Endothelial cell of umbilical vein (primary cell): ENCODE results near the gene FBN2. TPM values are rescaled to one million over a fixed set of nuclear protein-coding genes. Genes with fewer than 3 reads are reported as not detected.

Experiments
- BruUV-seq: library from RNA; stranded (reverse); fragments of 400-500 nt; replicated peaks from 2 replicates; lab custom pipeline; 2021; lab: Mats Ljungman, UMichigan
- CTCF ChIA-PET: fragments of 300-600, 350-600 bp; sonication (Branson Sonifier 250); formaldehyde crosslinking; loops from one replicate; lab custom pipeline; 2021; ENCODE audit warnings: antibody characterized with exemption, inconsistent platforms; lab: Charles Lee
- POLR2A ChIA-PET: fragments of 300-600, 350-600 bp; sonication (Branson Sonifier 250); formaldehyde crosslinking; loops from one replicate; lab custom pipeline; 2021; ENCODE audit warnings: antibody characterized with exemption, inconsistent platforms; lab: Charles Lee
- DNase-seq: peaks from one replicate; pipeline ENCODE4 v3.0.0-alpha.2; 2011; ENCODE audit warnings: low read depth, low spot score
- FAIRE-seq: peaks from 2 replicates; lab custom pipeline; 2011; peaks lifted over from hg19 to GRCh38; lab: Jason Lieb, UNC
- H2AFZ ChIP-seq: 2 replicates; pipeline ENCODE4 v1.6.0; 2012; ENCODE audit warnings: low read depth, low read length, control low read depth, inconsistent platforms
- H3K27ac ChIP-seq: 2 replicates; pipeline ENCODE4 v1.5.1; 2011; ENCODE audit warnings: low read depth, mild to moderate bottlenecking, control low read depth, low read length, moderate library complexity; ENCODE audit not compliant: insufficient read depth
- H3K27me3 ChIP-seq, 2 experiments: 2 replicates each; pipeline versions ENCODE4 v1.6.0 to v1.6.1; 2011; ENCODE audit warnings: low read length in 2 of 2, mixed read lengths in 1 of 2; ENCODE audit not compliant: control insufficient read depth in 2 of 2, insufficient read depth in 2 of 2
- H3K36me3 ChIP-seq, 2 experiments: 2 replicates in 1 of 2; 3 replicates in 1 of 2; pipeline ENCODE4 v1.5.1; 2011; ENCODE audit warnings: low read length in 2 of 2, mild to moderate bottlenecking in 1 of 2, moderate library complexity in 1 of 2; ENCODE audit not compliant: control insufficient read depth in 2 of 2, insufficient read depth in 2 of 2; ENCODE audit errors: extremely low read depth in 1 of 2
- H3K4me1 ChIP-seq: 3 replicates; pipeline ENCODE4 v1.5.1; 2011; ENCODE audit warnings: mild to moderate bottlenecking, low read length; ENCODE audit not compliant: control insufficient read depth, insufficient read depth; ENCODE audit errors: extremely low read depth
- H3K4me2 ChIP-seq: 2 replicates; pipeline ENCODE4 v1.6.1; 2011; ENCODE audit warnings: low read length, control low read depth, mixed read lengths; ENCODE audit not compliant: insufficient read depth
- H3K4me3 ChIP-seq, 3 experiments: fragments of 200-600 bp in 1 of 3; sonication (generic), shearing (Covaris generic) in 1 of 3; replicated peaks in 1 of 3; 2 replicates each; pipeline ENCODE4 v1.5.1; 2011 to 2016; ENCODE audit warnings: control low read depth in 3 of 3, low read length in 3 of 3, mild to moderate bottlenecking in 2 of 3, inconsistent platforms in 1 of 3, low read depth in 1 of 3, moderate library complexity in 1 of 3; ENCODE audit not compliant: insufficient read depth in 1 of 3
- H3K79me2 ChIP-seq: 2 replicates; pipeline ENCODE4 v1.6.0; 2012; ENCODE audit warnings: low read length, inconsistent platforms; ENCODE audit not compliant: control insufficient read depth, insufficient read depth
- H3K9ac ChIP-seq: replicated peaks from 2 replicates; pipeline ENCODE3; 2011; ENCODE audit warnings: low read length, control low read depth; ENCODE audit not compliant: insufficient read depth; ENCODE audit errors: extremely low read depth
- H3K9me1 ChIP-seq: replicated peaks from 3 replicates; pipeline ENCODE4 v1.6.0; 2011; ENCODE audit warnings: mild to moderate bottlenecking, low read length; ENCODE audit not compliant: control insufficient read depth, insufficient read depth; ENCODE audit errors: extremely low read depth
- H3K9me3 ChIP-seq: replicated peaks from 2 replicates; pipeline ENCODE4 v1.5.1; 2012; ENCODE audit warnings: low read length, inconsistent platforms; ENCODE audit not compliant: control insufficient read depth, insufficient read depth
- H4K20me1 ChIP-seq: replicated peaks from 2 replicates; pipeline ENCODE3; 2011; ENCODE audit warnings: mild to moderate bottlenecking, low read length; ENCODE audit not compliant: control insufficient read depth, insufficient read depth; ENCODE audit errors: extremely low read depth
- CTCF ChIP-seq, 2 donors: IDR thresholded peaks; 1 replicate in 1 of 2; 2 replicates in 1 of 2; pipeline ENCODE4 v1.5.1; 2011; ENCODE audit warnings: low read length in 2 of 2, mild to moderate bottlenecking in 2 of 2, moderate library complexity in 2 of 2, control low read depth in 1 of 2, inconsistent platforms in 1 of 2, low read depth in 1 of 2; ENCODE audit not compliant: insufficient read depth in 1 of 2; ENCODE audit errors: extremely low read depth in 1 of 2
- EZH2 ChIP-seq: IDR thresholded peaks from 2 replicates; pipeline ENCODE4 v1.6.1; 2012; ENCODE audit warnings: borderline replicate concordance, low read depth, mild to moderate bottlenecking, moderate library complexity, low read length, inconsistent platforms; ENCODE audit not compliant: severe bottlenecking
- FOS ChIP-seq: IDR thresholded peaks from 2 replicates; pipeline ENCODE4 v1.6.1; 2011; ENCODE audit warnings: mild to moderate bottlenecking, low read length, moderate library complexity, borderline replicate concordance; ENCODE audit not compliant: insufficient read depth
- GATA2 ChIP-seq: IDR thresholded peaks from 2 replicates; pipeline ENCODE4 v1.7.0; 2011; ENCODE audit warnings: low read depth, mild to moderate bottlenecking, moderate library complexity, mixed read lengths, low read length; ENCODE audit not compliant: insufficient read length, insufficient read depth
- JUN ChIP-seq: IDR thresholded peaks from 2 replicates; pipeline ENCODE4 v1.6.1; 2011; ENCODE audit warnings: borderline replicate concordance, low read depth; ENCODE audit not compliant: insufficient read length, insufficient read depth
- MYC ChIP-seq: IDR thresholded peaks from one replicate; pipeline ENCODE4 v1.6.1; 2011; ENCODE audit warnings: mild to moderate bottlenecking, low read depth, low read length
- POLR2A ChIP-seq: IDR thresholded peaks from 2 replicates; pipeline ENCODE4 v1.6.1; 2012; ENCODE audit warnings: low read depth, mild to moderate bottlenecking, control low read depth, low read length
- dilution Hi-C: fragments of 300-500 bp; cut with MboI; formaldehyde crosslinking; loops from one replicate; pipeline ENCODE4 v1.15.0; 2019; ENCODE audit warnings: low sequenced_read_pairs; ENCODE audit not compliant: extremely low pct_ligation_motif_present
- intact Hi-C: fragments of 100-400 bp; cut with micrococcal nuclease; formaldehyde crosslinking; loops from one replicate; pipeline ENCODE4 v1.10.0; 2022
- polyA plus RNA-seq, 4 experiments: library from polyadenylated mRNA; depleted of rRNA in 3 of 4; stranded (reverse) in 3 of 4; unstranded in 1 of 4; fragments of >200 nt; gene quantifications; 2 replicates each; pipeline versions ENCODE4 v1.2.1 to v1.2.3, GENCODE V29; 2011 to 2012; ENCODE audit warnings: missing spikeins in 1 of 4
- total RNA-seq: library from RNA; stranded (reverse); gene quantifications from 2 replicates; pipeline ENCODE4 v1.2.3, GENCODE V29; 2021

Gene FBN2
- total and polyA plus RNA-seq, 2 donors (not counting 3 experiments of a cell fraction or from before 2014, with no cell fraction given), result 21.8 to 57.4 TPM

DNA sequence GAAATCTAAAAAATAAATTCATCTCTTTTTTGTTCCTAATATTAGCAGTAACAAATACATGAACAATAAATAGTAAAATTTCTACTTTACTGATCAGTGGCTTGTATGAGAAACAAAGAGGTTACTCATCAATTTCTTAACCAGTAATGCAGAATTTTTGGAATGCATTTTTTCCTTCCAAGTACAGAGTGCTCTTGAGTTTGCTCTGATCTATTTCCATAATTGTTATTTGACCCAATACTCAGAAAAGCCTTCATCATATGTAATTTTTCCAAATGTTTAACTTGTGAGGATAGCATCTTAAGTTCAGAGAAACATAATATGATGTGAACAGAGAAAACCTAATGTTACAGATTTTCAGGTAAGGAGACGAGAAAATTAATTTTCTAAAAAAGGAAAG lies 47.3 kb downstream of the FBN2 start:
- dilution Hi-C loops, result no loop called here
- intact Hi-C loops, result no loop called here
- H4K20me1 ChIP-seq, result no peaks in the 10 kb centered on the region
- H3K27me3 ChIP-seq, result no peaks in the 10 kb centered on the region
- H3K79me2 ChIP-seq, result no peaks in the 10 kb centered on the region
- no peak for FAIRE-seq
- H3K36me3 ChIP-seq, result no peaks in the 10 kb centered on the region
- H2AFZ ChIP-seq, result no peak overlapping the region
- POLR2A ChIA-PET, result no interaction called here
- TF ChIP-seq GATA2 (no peak), CTCF (IDR thresholded peaks at IDR 0.05; ENCODE audit: extremely low read depth in 1 of 2, insufficient read depth in 1 of 2, low read depth in 1 of 2, low read length in 2 of 2) (no peak), MYC (no peak), JUN (no peak), FOS (no peak), EZH2 (no peak), POLR2A (no peak)
- no peak overlapping the region for H3K9ac ChIP-seq
- no peak for DNase-seq
- H3K9me1 ChIP-seq, result no peaks in the 10 kb centered on the region
- peaks cover 7% of the 10 kb centered on the region for H3K4me1 ChIP-seq
- BruUV-seq, result no TSS peak
- H3K4me2 ChIP-seq, result no peak overlapping the region
- no peak overlapping the region for H3K27ac ChIP-seq
- no peak overlapping the region for H3K4me3 ChIP-seq
- no peaks in the 10 kb centered on the region for H3K9me3 ChIP-seq
- CTCF ChIA-PET, result interaction anchor here (1.2 to 1.3 kb wide), 3 partner anchors 10 to 353 kb away, joined by 4 to 5 read pairs (median 4); no protein-coding TSS in a partner anchor
